K562 (cell line): Measurements from ENCODE around the gene MEFV. TPM values are rescaled to one million over a fixed set of nuclear protein-coding genes. Genes with fewer than 3 reads are reported as not detected.

Experiments used
- CSDE1 ChIP-seq, 2 experiments: fragments of 450-650 bp; IDR thresholded peaks; 2 replicates each; pipeline ENCODE4 v1.6.1; 2016; ENCODE audit warnings: mild to moderate bottlenecking in 1 of 2
- ERF ChIP-seq: fragments of 450-650 bp; formaldehyde crosslinking; IDR thresholded peaks from 2 replicates; pipeline ENCODE4 v1.4.0; 2020; ENCODE audit warnings: mild to moderate bottlenecking, mixed read lengths
- GTF2E2 ChIP-seq: fragments of 200-800 bp; sonication (Bioruptor generic); IDR thresholded peaks from 2 replicates; pipeline ENCODE4 v1.6.1; 2016; ENCODE audit warnings: missing genetic modification characterization, missing compliant biosample characterization
- HNRNPLL ChIP-seq: fragments of 200-400 bp; formaldehyde crosslinking; IDR thresholded peaks from 2 replicates; pipeline ENCODE4 v1.6.1; 2017; ENCODE audit warnings: low read length, low read depth, mild to moderate bottlenecking; ENCODE audit not compliant: poor library complexity, severe bottlenecking
- JUNB ChIP-seq: fragments of 450-650 bp; formaldehyde crosslinking; conservative IDR thresholded peaks from 2 replicates; pipeline ENCODE4 v1.4.0; 2020; ENCODE audit warnings: mild to moderate bottlenecking
- MBD1 ChIP-seq: fragments of 250-450 bp; sonication (Bioruptor Pico); IDR thresholded peaks from 2 replicates; pipeline ENCODE4 v1.8.0; 2022; ENCODE audit warnings: inconsistent platforms
- RBM25 ChIP-seq: fragments of 200-400 bp; formaldehyde crosslinking; IDR thresholded peaks from 2 replicates; pipeline ENCODE4 v1.6.1; 2018; ENCODE audit warnings: low read length, low read depth, moderate library complexity; ENCODE audit not compliant: severe bottlenecking
- STAT6 ChIP-seq: sonication (generic); formaldehyde crosslinking; IDR thresholded peaks from 2 replicates; pipeline ENCODE4 v1.8.1; 2023; ENCODE audit warnings: mild to moderate bottlenecking, missing genetic modification reagents
- YY1 ChIP-seq, 3 experiments: IDR thresholded peaks; 2 replicates each; pipeline ENCODE4 v1.6.1; 2011; ENCODE audit warnings: low read length in 2 of 3, mild to moderate bottlenecking in 2 of 3, moderate library complexity in 2 of 3, borderline replicate concordance in 1 of 3, control low read depth in 1 of 3, low read depth in 1 of 3; ENCODE audit not compliant: insufficient read depth in 3 of 3, insufficient replicate concordance in 2 of 3, control insufficient read depth in 1 of 3, insufficient read length in 1 of 3; ENCODE audit errors: extremely low read depth in 1 of 3
- ZBTB40 ChIP-seq, 2 experiments: fragments of 450-650 bp in 1 of 2; sonication (generic) in 1 of 2; formaldehyde crosslinking in 1 of 2; IDR thresholded peaks; 2 replicates each; pipeline versions ENCODE4 v1.7.1 to v1.9.0; 2016 to 2022; ENCODE audit warnings: inconsistent platforms in 1 of 2, mild to moderate bottlenecking in 1 of 2, missing genetic modification reagents in 1 of 2
- ZNF143 ChIP-seq: sonication (generic); formaldehyde crosslinking; IDR thresholded peaks from 2 replicates; pipeline ENCODE4 v1.9.0; 2022; ENCODE audit warnings: mild to moderate bottlenecking, missing genetic modification reagents
- polyA plus RNA-seq, 8 experiments: library from polyadenylated mRNA; depleted of rRNA in 4 of 8; stranded (reverse) in 5 of 8; unstranded in 3 of 8; fragments of >200 nt; fragmentation: Nextera tagmentation in 2 of 8; fragmentation: Illumina TruSeq in 1 of 8; extraction: Ambion mirVana in 2 of 8; extraction: Trizol in 1 of 8; gene quantifications; 2 replicates each; pipeline versions ENCODE4 v1.2.1 to v1.2.3, GENCODE V29; 2011 to 2014; ENCODE audit warnings: inconsistent platforms in 1 of 8, missing spikeins in 1 of 8
- total RNA-seq, 7 experiments: library from RNA; depleted of rRNA in 6 of 7; stranded (reverse); fragments of >200 nt in 6 of 7; fragmentation: Illumina TruSeq in 2 of 7; extraction: Trizol in 2 of 7; gene quantifications; 2 replicates each; pipeline versions ENCODE4 v1.2.1 to v1.2.3, GENCODE V29; 2011 to 2021; ENCODE audit warnings: low replicate concordance in 1 of 7

Gene MEFV
- total and polyA plus RNA-seq, 9 of the 15 experiments (the other 6 are each of a cell fraction or from before 2014, with no cell fraction given), result 0.14 TPM; not detected in 8

DNA sequence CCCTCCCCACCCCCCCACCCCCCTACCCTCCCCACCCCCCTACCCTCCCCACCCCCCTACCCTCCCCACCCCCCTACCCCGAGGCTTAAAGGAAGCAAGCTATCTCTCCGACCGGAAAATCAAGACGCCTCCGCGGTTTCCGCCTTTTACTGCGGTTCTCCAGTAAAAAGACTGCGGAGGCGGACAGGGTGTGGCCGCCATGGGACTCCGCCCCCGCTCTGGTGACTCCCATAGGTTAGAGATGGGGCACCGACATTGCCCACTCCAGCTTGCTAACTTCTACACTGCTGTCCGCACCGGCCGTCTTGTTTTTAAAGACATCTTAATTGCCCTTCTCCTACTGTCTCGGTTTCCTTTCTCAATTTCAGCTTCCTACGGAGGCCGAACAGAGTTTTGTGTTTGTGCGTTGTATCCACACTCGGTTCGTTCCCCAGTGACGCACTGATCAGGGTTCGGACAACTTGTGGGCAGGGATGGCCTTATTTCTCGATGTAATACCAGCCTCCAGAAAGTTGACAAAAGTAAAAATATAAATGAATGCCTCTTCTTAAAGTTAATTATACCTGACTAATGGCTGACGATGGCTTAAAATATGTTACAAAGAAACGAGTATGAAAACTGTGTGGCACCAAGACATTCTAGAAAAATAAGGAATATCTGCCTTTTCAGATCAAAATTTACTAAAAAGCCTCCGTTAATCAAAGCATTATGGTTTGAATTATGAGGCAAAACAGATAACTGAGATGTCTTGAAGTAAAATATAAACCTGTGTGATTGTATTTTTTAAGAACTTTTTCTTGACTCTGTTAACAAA lies 20.4 kb downstream of the MEFV start (continued):
- peak; percentile 91 for TF ChIP-seq MBD1 (CRISPR knock-in tag)
- TF ChIP-seq ZBTB40 (IDR thresholded peaks at IDR 0.05), result peak; percentile 45; the same call in 1 of the 2 replicates
- no peak for TF ChIP-seq ZBTB40 (CRISPR knock-in tag; IDR thresholded peaks at IDR 0.05)
- TF ChIP-seq RBM25, result peak; percentile 93
- no peak for TF ChIP-seq JUNB (CRISPR knock-in tag)
- no peak for TF ChIP-seq CSDE1 (IDR thresholded peaks at IDR 0.05)
- TF ChIP-seq YY1 (IDR thresholded peaks at IDR 0.05; ENCODE audit: borderline replicate concordance in 1 of 3, control insufficient read depth in 1 of 3, extremely low read depth in 1 of 3, insufficient read depth in 3 of 3, insufficient read length in 1 of 3, insufficient replicate concordance in 2 of 3, low read depth in 1 of 3, low read length in 2 of 3), result peak in 1 of 3 experiments; percentile 55
- no peak for TF ChIP-seq ERF (CRISPR knock-in tag)
- TF ChIP-seq GTF2E2 (tag), result no peak
- no peak for TF ChIP-seq ZNF143 (CRISPR knock-in tag)
- TF ChIP-seq HNRNPLL, result peak; percentile 45
- no peak for TF ChIP-seq STAT6 (CRISPR knock-in tag)
